Amniotic epithelial cell (primary cell): ENCODE results near the gene DPM2.

Source experiments
- DNase-seq: peaks from one replicate; pipeline ENCODE4 v3.0.0-alpha.2; 2010; ENCODE audit warnings: low read depth

The DPM2 gene

GRCh38 chr9:127936347-127936852, 1.3 kb downstream of the DPM2 start:
- DNase-seq = no peak

DNA sequence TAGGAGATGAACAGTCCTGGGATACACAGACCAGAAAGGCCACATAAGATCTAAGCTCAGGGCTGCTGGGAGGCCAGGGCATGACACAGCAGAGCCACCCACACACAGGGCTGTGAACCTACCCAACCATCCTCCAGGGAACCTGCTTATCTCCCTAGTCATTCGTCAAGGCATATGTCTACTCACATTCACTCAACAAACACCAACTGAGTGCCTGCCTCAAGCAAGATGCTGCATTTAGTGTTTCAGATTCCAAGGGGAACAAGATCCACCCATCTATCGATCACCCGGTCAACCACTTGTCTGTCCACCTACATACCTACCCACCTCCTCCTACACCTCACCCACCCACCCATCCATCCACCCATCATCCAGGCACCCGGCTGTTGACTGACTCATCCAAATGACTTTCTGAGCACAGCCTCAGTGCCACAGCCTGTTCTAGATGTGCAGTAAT, 1.9 kb downstream of the DPM2 start:
- peak; percentile 47 for DNase-seq

DNA sequence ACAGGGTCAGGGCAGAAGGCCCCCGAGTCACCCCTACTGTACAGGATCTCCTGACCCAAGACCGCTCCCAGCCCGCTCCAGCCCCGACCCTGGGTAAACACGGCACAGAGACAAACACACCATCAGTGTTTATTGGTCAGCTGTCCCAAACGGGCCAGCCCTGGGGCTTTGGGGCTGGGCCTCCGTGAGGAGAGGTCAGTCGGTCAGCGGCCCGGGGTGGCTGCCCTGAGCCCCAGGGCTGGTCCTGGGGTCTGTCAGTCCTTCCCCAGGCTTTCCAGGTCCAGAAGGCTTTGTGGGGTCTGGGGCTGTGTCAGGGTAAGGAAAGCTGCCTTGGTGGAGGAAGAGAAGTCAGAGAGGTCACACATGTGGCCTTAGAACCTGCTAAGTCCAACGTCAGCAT, 2.7 kb downstream of the DPM2 start:
- no peak for DNase-seq

- no peak for DNase-seq
Observed at GRCh38 chr9:127934248-127934647, 3.4 kb downstream of the DPM2 start.

DNA sequence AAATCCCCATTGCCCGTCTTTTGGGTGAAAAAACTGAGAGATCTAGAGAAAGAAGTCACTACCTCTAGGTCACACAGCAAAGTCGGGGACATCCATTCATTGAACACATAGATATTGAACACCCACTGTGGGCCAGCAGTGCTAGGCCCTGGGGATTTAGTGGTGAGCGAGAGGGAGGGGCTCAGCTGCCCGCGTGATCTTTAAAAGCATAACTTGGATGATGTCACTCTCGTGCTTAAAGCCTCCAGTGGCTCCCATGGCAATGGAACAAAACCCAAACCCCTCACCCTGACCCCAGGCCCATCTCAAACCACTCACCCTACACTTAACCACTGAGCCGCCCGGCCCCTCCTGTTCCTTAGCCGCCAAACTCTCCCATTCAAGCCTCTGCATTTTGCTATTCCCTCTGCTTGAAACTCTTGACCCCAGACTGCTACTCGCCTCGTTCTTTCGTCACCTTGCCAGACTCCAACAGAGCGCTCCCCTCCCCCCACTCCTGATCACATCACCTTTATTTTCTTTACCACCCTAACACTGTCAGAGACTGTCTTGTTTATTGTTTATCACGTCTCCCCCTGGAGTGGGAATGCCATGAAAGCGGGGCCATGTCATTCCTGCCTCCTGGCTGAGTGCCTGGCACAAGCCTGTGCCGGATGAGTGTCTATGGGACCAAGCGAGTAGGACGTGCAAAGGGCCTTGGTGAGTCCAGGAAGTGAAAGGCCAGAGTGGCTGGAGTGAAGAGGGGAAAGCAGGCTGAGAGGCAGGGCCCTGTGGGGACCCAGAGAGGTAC, 6.4 kb downstream of the DPM2 start:
- peak; percentile 69 for DNase-seq

DNA sequence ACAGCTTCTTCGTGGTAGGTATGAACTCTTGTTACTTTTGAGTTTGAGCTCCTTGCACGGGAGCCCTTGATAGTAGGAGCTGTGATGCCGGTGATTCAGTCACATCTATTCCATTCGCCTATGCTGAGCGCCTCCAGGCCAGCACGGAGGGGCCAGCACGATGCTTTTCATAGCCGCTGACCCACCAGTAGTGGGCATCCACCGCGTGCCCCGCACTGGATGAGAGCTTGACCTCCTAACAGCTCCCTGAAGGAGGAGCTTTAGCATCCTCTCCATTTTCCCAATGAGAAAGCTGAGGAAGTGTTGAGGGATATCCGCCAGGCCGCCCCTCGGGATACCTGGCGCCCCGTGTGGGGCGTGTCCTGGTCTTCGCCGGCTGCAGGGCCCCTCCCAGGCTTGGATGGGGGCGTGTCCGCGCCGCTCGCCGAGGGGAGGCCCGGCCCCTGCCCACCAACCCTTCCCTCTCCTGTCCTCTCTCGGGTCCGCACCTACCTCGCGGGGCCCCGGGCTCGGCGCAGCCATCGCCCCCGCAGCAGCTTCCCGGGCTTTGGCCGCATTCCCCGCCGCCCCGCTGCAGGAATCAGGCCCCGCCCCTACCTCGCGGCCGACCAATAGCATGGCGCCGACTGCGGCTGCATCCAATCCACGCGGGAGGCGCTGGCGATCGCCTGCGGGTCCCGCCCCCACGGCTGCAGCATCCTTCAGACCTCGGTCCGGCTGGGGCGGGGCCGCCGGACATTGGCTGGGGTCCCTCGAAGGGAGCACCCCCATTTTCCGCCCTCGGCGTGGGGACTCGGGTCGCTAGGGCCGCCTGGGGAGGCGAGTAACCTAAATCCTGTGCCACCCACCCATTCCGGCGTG, 7.2 kb downstream of the DPM2 start, which contains the start of gene PIP5KL1:
Gene PIP5KL1 (minus strand): TSS at position 547 of the 861 bp plus-strand sequence. CDS start 25 bp downstream, at position 522.
- peak; percentile 69 for DNase-seq

GRCh38 chr9:127929625-127929979, 8.1 kb downstream of the DPM2 start:
- DNase-seq = no peak

GRCh38 chr9:127928676-127929624, 8.7 kb downstream of the DPM2 start:
- no peak for DNase-seq

DNA sequence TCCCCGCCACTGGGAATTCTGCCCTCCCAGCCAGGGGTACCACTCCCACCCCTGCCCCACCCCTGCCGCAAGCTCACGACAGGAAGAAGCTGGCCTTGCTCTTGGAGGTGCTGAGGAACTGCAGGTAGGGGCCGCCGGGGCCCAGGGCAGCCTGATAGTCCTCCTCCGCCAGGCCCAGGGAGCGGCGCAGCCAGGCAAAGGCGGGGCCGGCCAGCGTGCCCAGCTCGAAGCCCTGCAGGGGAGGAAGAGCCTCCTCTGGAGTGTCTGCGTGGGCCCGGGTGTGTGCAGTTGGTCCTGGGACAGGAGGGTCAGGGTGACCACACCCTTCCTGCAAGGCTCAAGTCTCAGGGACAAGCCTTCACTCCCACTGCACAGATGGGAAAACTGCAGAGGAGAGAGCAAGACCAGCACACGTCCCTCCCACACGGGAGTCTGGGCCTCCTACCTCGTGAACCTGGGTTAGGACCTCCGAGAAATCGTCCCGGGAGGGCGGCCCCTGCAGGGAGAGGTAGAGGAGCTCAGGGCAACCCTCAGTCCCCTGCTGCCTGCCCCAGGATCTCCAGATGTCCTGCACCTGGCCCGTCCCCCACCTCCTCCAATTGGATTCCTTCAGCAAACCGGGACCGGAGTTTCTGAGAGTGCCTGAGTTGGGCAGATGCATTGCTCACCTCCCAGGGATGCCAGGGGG, 9.5 kb downstream of the DPM2 start:
- DNase-seq = no peak

DNA sequence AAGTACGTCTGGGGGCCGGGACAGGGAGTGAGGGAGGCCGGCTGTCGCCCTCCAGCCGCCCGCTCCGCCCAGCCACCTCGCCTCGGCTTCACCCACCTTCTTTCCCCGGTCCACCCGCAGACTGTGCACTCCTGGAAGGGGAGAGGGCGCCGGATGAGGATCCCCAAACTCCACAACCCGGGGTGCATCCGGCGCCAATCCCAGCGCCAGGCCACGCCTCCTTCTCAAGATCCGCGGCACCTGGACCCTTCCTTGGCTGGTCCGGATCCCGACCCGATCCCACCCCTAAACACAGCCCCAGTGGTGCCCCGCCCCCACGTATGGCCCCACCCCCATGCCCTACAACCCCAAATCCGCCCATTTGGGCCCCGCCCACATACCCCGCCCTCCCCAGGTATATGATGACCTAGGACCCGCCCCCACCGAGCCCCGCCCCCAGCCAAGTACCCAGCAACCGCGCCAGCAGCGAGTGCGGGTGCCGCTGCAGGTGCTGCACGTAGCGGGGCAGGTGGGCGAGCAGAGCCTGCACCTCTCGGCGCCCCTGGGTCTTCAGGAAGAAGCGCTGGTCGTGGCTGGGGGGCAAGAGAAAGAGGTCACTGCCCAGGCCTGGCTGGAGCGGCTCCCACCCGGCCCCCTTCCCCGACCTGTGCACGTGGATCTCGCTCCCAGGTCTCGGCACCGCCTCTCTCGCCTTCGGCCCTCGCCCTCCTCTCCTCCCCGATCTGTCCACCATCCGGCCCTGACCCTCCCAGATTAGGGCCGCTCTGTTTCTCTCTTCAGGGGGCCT, 10.3 kb downstream of the DPM2 start:
- no peak for DNase-seq

- no peak for DNase-seq
Observed at GRCh38 chr9:127926906-127927200, 10.8 kb downstream of the DPM2 start.

GRCh38 chr9:127925959-127926905, 11.4 kb downstream of the DPM2 start:
- no peak for DNase-seq

DNA sequence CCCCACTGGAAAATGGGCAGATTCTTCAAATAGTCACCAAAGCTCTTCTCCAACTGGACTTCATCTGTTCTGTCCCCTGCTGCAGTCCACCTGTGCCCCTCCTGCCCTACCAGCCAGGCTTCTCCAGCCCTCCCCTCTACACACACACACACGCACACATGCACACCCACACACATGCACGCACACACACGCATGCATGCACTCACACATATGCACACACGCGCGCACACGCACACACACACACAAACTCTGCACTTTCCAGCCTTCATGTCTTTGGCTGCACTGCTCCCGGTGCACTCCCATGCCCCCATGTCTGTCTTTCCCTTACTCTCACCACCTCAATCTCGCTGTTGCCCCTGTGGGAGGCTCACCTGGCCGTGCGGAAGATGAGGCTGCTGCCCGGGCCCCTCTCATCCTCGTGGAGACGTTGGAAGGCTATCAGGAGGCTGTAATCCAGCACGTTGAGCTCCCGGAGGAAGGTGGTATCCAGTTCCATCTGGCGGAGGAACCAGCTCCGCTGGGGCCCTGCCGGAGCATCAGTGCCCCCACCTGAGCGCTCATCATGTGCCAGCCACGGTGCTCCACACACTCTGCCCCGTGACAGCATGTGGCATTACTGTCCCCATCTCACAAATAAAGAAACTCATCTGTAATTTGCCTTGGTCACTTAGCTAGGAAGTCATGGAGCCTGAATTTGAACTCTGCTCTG, 12.8 kb downstream of the DPM2 start:
- no peak for DNase-seq

DNA sequence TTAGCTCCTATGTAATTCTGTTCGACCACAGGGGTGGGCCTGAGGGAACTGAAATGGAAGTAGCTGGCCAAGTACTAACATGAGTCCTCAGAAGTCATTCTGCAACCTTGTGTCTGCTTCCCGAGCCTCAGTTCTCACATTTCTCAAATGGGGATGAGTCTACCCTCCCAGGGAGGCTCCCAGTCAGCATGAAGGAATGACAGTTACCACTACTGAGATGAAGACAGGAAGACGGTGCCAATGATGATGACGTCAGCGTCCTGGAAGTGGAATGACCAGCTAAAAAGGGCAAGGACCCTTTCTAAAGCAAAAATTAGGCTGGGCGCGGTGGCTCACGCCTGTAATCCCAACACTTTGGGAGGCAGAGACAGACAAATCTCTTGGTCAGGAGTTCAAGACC, 13.9 kb downstream of the DPM2 start:
- DNase-seq = peak; percentile 88

- no peak for DNase-seq
Observed at GRCh38 chr9:127923046-127923445, 14.6 kb downstream of the DPM2 start.

DNA sequence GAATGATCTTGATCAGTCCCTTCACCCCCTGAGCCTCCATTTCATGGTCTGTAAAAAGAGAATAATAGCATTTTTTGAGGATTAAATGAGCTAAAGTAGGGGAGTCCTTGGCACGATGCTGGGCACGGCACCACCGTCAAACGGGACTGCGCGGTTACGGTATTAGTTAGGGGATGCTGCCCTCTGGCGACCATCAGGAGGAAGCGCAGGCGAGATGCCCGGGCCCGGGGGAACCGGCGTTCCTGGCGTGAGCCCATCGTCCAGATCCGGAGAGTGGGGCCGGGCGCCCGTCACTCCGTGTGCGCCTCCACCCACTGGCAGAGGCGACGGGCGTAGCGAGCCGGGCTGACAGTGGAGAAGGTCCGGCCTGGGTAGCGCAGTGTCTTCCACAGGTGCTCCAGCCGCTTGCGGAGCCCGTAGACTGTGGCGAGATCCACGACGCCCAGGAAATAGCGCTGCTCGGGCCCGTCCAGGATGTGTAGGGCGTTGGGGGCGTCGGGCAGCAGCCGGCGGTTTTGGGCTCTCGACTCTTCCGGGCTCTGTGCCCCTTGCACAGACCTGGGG, 16.0 kb downstream of the DPM2 start:
- DNase-seq = peak; percentile 35

- DNase-seq = no peak
Observed at GRCh38 chr9:127920794-127921193, 16.9 kb downstream of the DPM2 start.

- peak; percentile 97 for DNase-seq
Observed at GRCh38 chr9:127919253-127919815, 18.3 kb downstream of the DPM2 start.
